Transverse colon (tissue), 4 donors: Measurements from ENCODE around the gene GNA15.

Source experiments
- CTCF ChIP-seq, 5 experiments: fragments of 200-600 bp in 3 of 5; fragments of 450-650 bp in 2 of 5; sonication (generic) in 3 of 5; IDR thresholded peaks; 1 replicate in 2 of 5; 2 replicates in 3 of 5; pipeline ENCODE4 v1.5.1; 2016 to 2017; ENCODE audit warnings: antibody characterized with exemption in 5 of 5, inconsistent platforms in 3 of 5, mild to moderate bottlenecking in 2 of 5, moderate library complexity in 1 of 5
- EP300 ChIP-seq: sonication (generic); formaldehyde crosslinking; IDR thresholded peaks from one replicate; pipeline ENCODE4 v1.6.1; 2017; ENCODE audit warnings: antibody characterized with exemption, low read depth
- POLR2A ChIP-seq: fragments of 450-650 bp; IDR thresholded peaks from one replicate; pipeline ENCODE4 v1.6.1; 2016; ENCODE audit warnings: antibody characterized with exemption, mild to moderate bottlenecking, moderate library complexity
- POLR2AphosphoS5 ChIP-seq, 3 donors: sonication (generic); formaldehyde crosslinking; IDR thresholded peaks; one replicate each; pipeline ENCODE4 v1.6.1; 2016; ENCODE audit warnings: antibody characterized with exemption in 3 of 3

- TF ChIP-seq CTCF (IDR thresholded peaks at IDR 0.05): no peak
- no peak for TF ChIP-seq POLR2AphosphoS5 (IDR thresholded peaks at IDR 0.05)
- no peak for TF ChIP-seq POLR2A
- TF ChIP-seq EP300: no peak
Observed at GRCh38 chr19:3136684-3137055, 837 bp downstream of the GNA15 start.
